ENCODE measurements around the gene PREB. TPM values are rescaled to one million over a fixed set of nuclear protein-coding genes. Genes with fewer than 3 reads are reported as not detected.

PREB gene
- total and polyA plus RNA-seq, 4 donors = 25.8 to 66.8 (median 43.5) TPM

DNA sequence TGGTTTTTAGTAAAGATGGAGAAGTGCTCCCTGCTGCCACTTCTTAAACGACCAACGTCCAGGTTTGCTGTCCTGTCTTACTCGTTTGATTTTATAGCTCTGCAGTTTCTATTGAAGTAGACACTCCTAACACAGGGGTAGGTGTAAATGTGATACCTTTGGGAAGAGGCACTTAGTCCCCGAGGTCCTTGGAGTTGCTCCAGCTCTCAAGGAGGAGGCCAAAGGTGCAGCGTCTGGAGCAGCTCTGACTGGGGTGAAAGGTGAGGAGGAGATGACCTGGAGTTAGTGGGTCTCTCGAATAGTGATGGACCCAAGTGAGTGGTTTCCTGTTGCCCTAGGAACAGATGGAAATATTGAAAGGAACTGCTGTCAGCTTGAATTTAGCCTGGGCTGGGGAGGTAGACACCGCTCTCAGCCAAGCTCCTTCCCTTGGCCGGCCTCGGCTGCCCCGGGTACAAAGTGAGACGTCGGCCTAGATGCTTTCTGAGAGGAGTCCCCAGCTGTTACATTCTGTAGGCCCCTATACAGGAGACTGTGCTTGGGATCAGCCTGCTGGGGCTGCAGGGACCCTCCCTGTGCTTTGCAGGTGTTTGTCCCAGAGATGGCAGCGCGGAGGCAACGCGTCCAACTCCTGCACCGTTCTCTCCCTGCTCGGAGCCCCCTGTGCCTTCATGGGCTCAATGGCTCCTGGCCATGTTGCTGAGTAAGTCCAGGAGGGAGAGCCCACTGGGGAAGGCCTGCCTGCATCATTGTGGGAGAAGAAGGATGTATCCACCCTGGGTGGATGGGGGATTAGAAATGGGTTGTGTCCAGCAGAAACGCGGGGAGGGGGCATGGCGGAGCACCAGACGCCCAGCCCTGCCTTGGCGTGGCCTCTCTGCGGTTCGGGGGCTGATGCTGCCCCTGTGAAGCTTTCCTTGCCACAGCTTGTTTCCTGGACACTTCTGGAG, 42.4 kb downstream of the PREB start:
- no peak for ATAC-seq (ENCODE audit: insufficient read depth, low FRiP score)
- Histone ChIP-seq H3K36me3 (ENCODE audit: control insufficient read depth in 4 of 4, insufficient read depth in 4 of 4, low read length in 4 of 4) (peaks cover 0 to 4% (median 0%) of the 10 kb centered on the region in 4 donors), H3K9me3 (ENCODE audit: control insufficient read depth in 4 of 4, insufficient read depth in 3 of 4, low read length in 3 of 4) (no peaks in the 10 kb centered on the region), H3K4me1 (ENCODE audit: control insufficient read depth in 5 of 5, insufficient read depth in 5 of 5, low read length in 5 of 5) (peaks cover 0 to 15% (median 7%) of the 10 kb centered on the region in 5 donors), H3K9ac (ENCODE audit: insufficient read depth in 1 of 2, low read length in 2 of 2) (no peak overlapping the region), H3K27ac (ENCODE audit: low read depth in 1 of 2, low read length in 1 of 2) (no peak overlapping the region), H3K4me3 (no peak overlapping the region), H3K27me3 (ENCODE audit: control insufficient read depth in 3 of 3, insufficient read depth in 3 of 3, low read length in 2 of 3) (no peaks in the 10 kb centered on the region)
- DNase-seq = no peak
- no peak for TF ChIP-seq CTCF (IDR thresholded peaks at IDR 0.05; ENCODE audit: control extremely low read depth, extremely low read depth)
- WGBS, 2 donors = 79 to 87% methylated on average over 23 to 25 of the region's 25 CpGs

GRCh38 chr2:27089111-27089954, 45.1 kb downstream of the PREB start:
- no peaks in the 10 kb centered on the region for H3K27me3 ChIP-seq (ENCODE audit: control insufficient read depth in 3 of 3, insufficient read depth in 3 of 3, low read length in 2 of 3)
- 94% methylated on average over 14 of the region's 14 CpGs for WGBS, 2 donors
- DNase-seq (no peak), ATAC-seq (ENCODE audit: insufficient read depth, low FRiP score) (no peak)
- peaks cover 0 to 14% (median 4%) of the 10 kb centered on the region in 4 donors for H3K36me3 ChIP-seq (ENCODE audit: control insufficient read depth in 4 of 4, insufficient read depth in 4 of 4, low read length in 4 of 4)
- no peak overlapping the region for H3K9ac ChIP-seq (ENCODE audit: insufficient read depth in 1 of 2, low read length in 2 of 2)
- no peak overlapping the region for H3K27ac ChIP-seq (ENCODE audit: low read depth in 1 of 2, low read length in 1 of 2)
- no peak overlapping the region for H3K4me3 ChIP-seq
- H3K9me3 ChIP-seq (ENCODE audit: control insufficient read depth in 4 of 4, insufficient read depth in 3 of 4, low read length in 3 of 4) = no peaks in the 10 kb centered on the region
- TF ChIP-seq CTCF (IDR thresholded peaks at IDR 0.05; ENCODE audit: control extremely low read depth, extremely low read depth) = no peak
- H3K4me1 ChIP-seq (ENCODE audit: control insufficient read depth in 5 of 5, insufficient read depth in 5 of 5, low read length in 5 of 5) = peaks cover 0 to 23% (median 0%) of the 10 kb centered on the region in 5 donors

GRCh38 chr2:27088634-27089033, 45.8 kb downstream of the PREB start:
- no peak for TF ChIP-seq CTCF (IDR thresholded peaks at IDR 0.05; ENCODE audit: control extremely low read depth, extremely low read depth)
- Histone ChIP-seq H3K36me3 (ENCODE audit: control insufficient read depth in 4 of 4, insufficient read depth in 4 of 4, low read length in 4 of 4) (peaks cover 0 to 21% (median 6%) of the 10 kb centered on the region in 4 donors), H3K27me3 (ENCODE audit: control insufficient read depth in 3 of 3, insufficient read depth in 3 of 3, low read length in 2 of 3) (no peaks in the 10 kb centered on the region), H3K4me3 (no peak overlapping the region), H3K9ac (ENCODE audit: insufficient read depth in 1 of 2, low read length in 2 of 2) (no peak overlapping the region), H3K4me1 (ENCODE audit: control insufficient read depth in 5 of 5, insufficient read depth in 5 of 5, low read length in 5 of 5) (peaks cover 0 to 27% (median 0%) of the 10 kb centered on the region in 5 donors), H3K9me3 (ENCODE audit: control insufficient read depth in 4 of 4, insufficient read depth in 3 of 4, low read length in 3 of 4) (no peaks in the 10 kb centered on the region), H3K27ac (ENCODE audit: low read depth in 1 of 2, low read length in 1 of 2) (no peak overlapping the region)
- DNase-seq (no peak), ATAC-seq (ENCODE audit: insufficient read depth, low FRiP score) (no peak)
- WGBS, 2 donors = 92 to 94% methylated on average over 6 of the region's 6 CpGs

All from lung (tissue), 12 donors.